Activated naive CD4-positive, alpha-beta T cell treated with anti-CD3 and anti-CD28 coated beads, Interleukin-2, amount 50 U/mL, for 72 hours (primary cell): ENCODE data around the gene ACOXL. TPM values are rescaled to one million over a fixed set of nuclear protein-coding genes. Genes with fewer than 3 reads are reported as not detected.
"Not testable (repeated sequence)": the region's sequence is repeated elsewhere in the genome, so short reads cannot be mapped to it uniquely, and the experiment has no call there.

Experiments
- ATAC-seq, 2 donors: fragments of 150-1000 bp; cut with Tn5 transposase; 2 replicates each; pipeline ENCODE4 v1.10.0; 2021; ENCODE audit warnings: mild to moderate bottlenecking in 2 of 2, moderate library complexity in 2 of 2
- DNase-seq, 2 donors: peaks; one replicate each; pipeline ENCODE4 v3.0.0; 2021 to 2022; ENCODE audit warnings: low spot score in 2 of 2
- H3K27ac Mint-ChIP-seq, 2 donors: one replicate each; pipeline ENCODE4 v1.8.0; 2022; ENCODE audit warnings: mild to moderate bottlenecking in 2 of 2, mixed read lengths in 2 of 2
- H3K36me3 Mint-ChIP-seq, 2 donors: one replicate each; pipeline ENCODE4 v1.8.0; 2022; ENCODE audit warnings: mixed read lengths in 2 of 2
- H3K9me3 Mint-ChIP-seq, 2 donors: one replicate each; pipeline ENCODE4 v1.8.0; 2022; ENCODE audit warnings: mixed read lengths in 2 of 2
- total RNA-seq, 2 donors: library from RNA; stranded (reverse); gene quantifications; one replicate each; pipeline ENCODE4 v1.2.3, GENCODE V29; 2022

Gene ACOXL
- total RNA-seq, 2 donors from 2014 or later, result 0.16 TPM; not detected in 1

GRCh38 chr2:110958346-110959119 lies 226.2 kb downstream of the ACOXL start:
- no peak for ATAC-seq
- DNase-seq, result no peak
- H3K36me3 Mint-ChIP-seq, result no peaks in the 10 kb centered on the region
- H3K9me3 Mint-ChIP-seq, result peaks cover 0 to 4% of the 10 kb centered on the region in 2 donors
- no peak overlapping the region for H3K27ac Mint-ChIP-seq

GRCh38 chr2:110959198-110959597 lies 226.8 kb downstream of the ACOXL start:
- Mint-ChIP-seq H3K9me3 (peaks cover 0 to 4% of the 10 kb centered on the region in 2 donors), H3K27ac (no peak overlapping the region), H3K36me3 (no peaks in the 10 kb centered on the region)
- DNase-seq (no peak), ATAC-seq (no peak)

- Mint-ChIP-seq H3K27ac (no peak overlapping the region), H3K9me3 (peaks cover 0 to 4% of the 10 kb centered on the region in 2 donors), H3K36me3 (no peaks in the 10 kb centered on the region)
- ATAC-seq (no peak), DNase-seq (no peak)
Observed at GRCh38 chr2:110960281-110960680, 227.9 kb downstream of the ACOXL start.

GRCh38 chr2:110960954-110961353 lies 228.6 kb downstream of the ACOXL start:
- no peak for DNase-seq
- ATAC-seq, result no peak
- no peaks in the 10 kb centered on the region for H3K36me3 Mint-ChIP-seq
- peaks cover 0 to 4% of the 10 kb centered on the region in 2 donors for H3K9me3 Mint-ChIP-seq
- no peak overlapping the region for H3K27ac Mint-ChIP-seq

GRCh38 chr2:110961643-110962042 lies 229.3 kb downstream of the ACOXL start:
- H3K27ac Mint-ChIP-seq, ATAC-seq, H3K9me3 Mint-ChIP-seq, H3K36me3 Mint-ChIP-seq, DNase-seq: not testable (repeated sequence)

GRCh38 chr2:110969696-110970095 lies 237.3 kb downstream of the ACOXL start:
- ATAC-seq, result no peak

GRCh38 chr2:110970201-110970600 lies 237.8 kb downstream of the ACOXL start:
- no peaks in the 10 kb centered on the region for H3K36me3 Mint-ChIP-seq
- no peak for DNase-seq
- no peak overlapping the region for H3K27ac Mint-ChIP-seq
- peaks cover 4 to 6% of the 10 kb centered on the region in 2 donors for H3K9me3 Mint-ChIP-seq
- ATAC-seq, result no peak

More at GRCh38 chr2:110969696-110970095, 237.3 kb downstream of the ACOXL start:
- no peak for DNase-seq
- H3K27ac Mint-ChIP-seq, result no peak overlapping the region
- H3K36me3 Mint-ChIP-seq, result no peaks in the 10 kb centered on the region
- H3K9me3 Mint-ChIP-seq, result peaks cover 4 to 6% of the 10 kb centered on the region in 2 donors

- ATAC-seq (no peak), DNase-seq (no peak)
- H3K9me3 Mint-ChIP-seq, result peaks cover 4 to 6% of the 10 kb centered on the region in 2 donors
- no peaks in the 10 kb centered on the region for H3K36me3 Mint-ChIP-seq
- no peak overlapping the region for H3K27ac Mint-ChIP-seq
Observed at GRCh38 chr2:110971811-110972210, 239.4 kb downstream of the ACOXL start.

GRCh38 chr2:110973262-110973661 lies 240.9 kb downstream of the ACOXL start:
- no peak for ATAC-seq
- no peak for DNase-seq
- Mint-ChIP-seq H3K9me3 (peaks cover 4 to 6% of the 10 kb centered on the region in 2 donors), H3K27ac (no peak overlapping the region), H3K36me3 (no peaks in the 10 kb centered on the region)

- peaks cover 3 to 6% of the 10 kb centered on the region in 2 donors for H3K9me3 Mint-ChIP-seq
Observed at GRCh38 chr2:110977403-110977802, 245.0 kb downstream of the ACOXL start.

GRCh38 chr2:110978148-110978547 lies 245.8 kb downstream of the ACOXL start:
- no peak for ATAC-seq
- H3K36me3 Mint-ChIP-seq, result no peaks in the 10 kb centered on the region
- no peak overlapping the region for H3K27ac Mint-ChIP-seq
- H3K9me3 Mint-ChIP-seq, result peaks cover 0 to 4% of the 10 kb centered on the region in 2 donors
- DNase-seq, result no peak

More at GRCh38 chr2:110977403-110977802, 245.0 kb downstream of the ACOXL start:
- ATAC-seq (no peak), DNase-seq (no peak)
- Mint-ChIP-seq H3K36me3 (no peaks in the 10 kb centered on the region), H3K27ac (no peak overlapping the region)

- DNase-seq, result no peak
- Mint-ChIP-seq H3K36me3 (no peaks in the 10 kb centered on the region), H3K9me3 (no peaks in the 10 kb centered on the region), H3K27ac (no peak overlapping the region)
- no peak for ATAC-seq
Observed at GRCh38 chr2:110978756-110979470, 246.5 kb downstream of the ACOXL start.

GRCh38 chr2:110979471-110980338 lies 247.3 kb downstream of the ACOXL start:
- H3K36me3 Mint-ChIP-seq, result no peaks in the 10 kb centered on the region
- ATAC-seq (no peak), DNase-seq (no peak)
- no peak overlapping the region for H3K27ac Mint-ChIP-seq
- H3K9me3 Mint-ChIP-seq, result no peaks in the 10 kb centered on the region

- no peak for ATAC-seq
- no peak overlapping the region for H3K27ac Mint-ChIP-seq
- no peaks in the 10 kb centered on the region for H3K9me3 Mint-ChIP-seq
- DNase-seq, result no peak
- no peaks in the 10 kb centered on the region for H3K36me3 Mint-ChIP-seq
Observed at GRCh38 chr2:110980339-110981062, 248.1 kb downstream of the ACOXL start.

GRCh38 chr2:110983133-110983532 lies 250.8 kb downstream of the ACOXL start:
- no peak for DNase-seq
- Mint-ChIP-seq H3K9me3 (no peaks in the 10 kb centered on the region), H3K36me3 (no peaks in the 10 kb centered on the region), H3K27ac (no peak overlapping the region)
- no peak for ATAC-seq
